ENCODE results near the gene UBE2J2.

DNA sequence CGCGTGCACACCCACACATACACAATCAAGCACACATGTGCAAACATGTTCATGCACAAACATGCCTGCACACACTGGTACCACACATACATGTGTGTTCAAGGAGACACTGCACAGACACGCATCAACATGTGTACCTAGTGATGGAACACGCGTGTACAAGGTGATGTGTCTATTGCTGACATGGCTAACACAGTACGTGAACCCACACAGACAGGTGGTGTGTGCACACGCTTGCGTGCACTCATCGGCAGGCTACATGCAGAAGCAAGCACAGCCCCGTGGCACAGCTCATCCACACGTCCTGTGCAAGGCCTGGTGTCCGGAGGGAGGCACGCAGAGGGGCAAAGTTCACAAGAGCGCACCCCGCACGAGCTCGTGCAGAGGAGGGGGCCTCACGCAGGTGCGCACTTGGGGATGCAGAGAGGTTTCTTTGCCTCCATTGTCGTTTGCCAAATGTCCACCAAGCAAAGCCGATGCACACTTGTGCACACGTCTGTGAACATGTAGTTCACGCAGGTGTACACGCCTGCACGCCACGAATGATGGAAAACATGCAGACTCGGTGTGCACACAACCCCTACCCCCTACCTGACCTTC lies 33.1 kb upstream of the UBE2J2 start:
- TF ChIP-seq POLR2AphosphoS5 (IDR thresholded peaks at IDR 0.05; ENCODE audit: insufficient read depth, low read depth, low read length) (no peak), JUN (IDR thresholded peaks at IDR 0.05; ENCODE audit: borderline replicate concordance, insufficient read depth, insufficient read length, low read depth) (no peak), POLR2A (IDR thresholded peaks at IDR 0.05; ENCODE audit: low read depth, low read length) (no peak)
- TF ChIP-seq, protein P1, sequence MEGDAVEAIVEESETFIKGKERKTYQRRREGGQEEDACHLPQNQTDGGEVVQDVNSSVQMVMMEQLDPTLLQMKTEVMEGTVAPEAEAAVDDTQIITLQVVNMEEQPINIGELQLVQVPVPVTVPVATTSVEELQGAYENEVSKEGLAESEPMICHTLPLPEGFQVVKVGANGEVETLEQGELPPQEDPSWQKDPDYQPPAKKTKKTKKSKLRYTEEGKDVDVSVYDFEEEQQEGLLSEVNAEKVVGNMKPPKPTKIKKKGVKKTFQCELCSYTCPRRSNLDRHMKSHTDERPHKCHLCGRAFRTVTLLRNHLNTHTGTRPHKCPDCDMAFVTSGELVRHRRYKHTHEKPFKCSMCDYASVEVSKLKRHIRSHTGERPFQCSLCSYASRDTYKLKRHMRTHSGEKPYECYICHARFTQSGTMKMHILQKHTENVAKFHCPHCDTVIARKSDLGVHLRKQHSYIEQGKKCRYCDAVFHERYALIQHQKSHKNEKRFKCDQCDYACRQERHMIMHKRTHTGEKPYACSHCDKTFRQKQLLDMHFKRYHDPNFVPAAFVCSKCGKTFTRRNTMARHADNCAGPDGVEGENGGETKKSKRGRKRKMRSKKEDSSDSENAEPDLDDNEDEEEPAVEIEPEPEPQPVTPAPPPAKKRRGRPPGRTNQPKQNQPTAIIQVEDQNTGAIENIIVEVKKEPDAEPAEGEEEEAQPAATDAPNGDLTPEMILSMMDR (IDR thresholded peaks at IDR 0.05; ENCODE audit: extremely low read depth in 1 of 2, insufficient read depth in 1 of 2, low read depth in 1 of 2, low read length in 2 of 2) = no peak
